GM18907 (cell line): ENCODE results near the gene SETMAR.
"Not testable (repeated sequence)": the region's sequence is repeated elsewhere in the genome, so short reads cannot be mapped to it uniquely, and the experiment has no call there.

Experiments used
- ATAC-seq: cut with Tn5 transposase; IDR thresholded peaks from one replicate; pipeline ENCODE4 v1.9.1; 2021; ENCODE audit warnings: mild to moderate bottlenecking, moderate library complexity; ENCODE audit not compliant: unreplicated experiment

SETMAR gene

DNA sequence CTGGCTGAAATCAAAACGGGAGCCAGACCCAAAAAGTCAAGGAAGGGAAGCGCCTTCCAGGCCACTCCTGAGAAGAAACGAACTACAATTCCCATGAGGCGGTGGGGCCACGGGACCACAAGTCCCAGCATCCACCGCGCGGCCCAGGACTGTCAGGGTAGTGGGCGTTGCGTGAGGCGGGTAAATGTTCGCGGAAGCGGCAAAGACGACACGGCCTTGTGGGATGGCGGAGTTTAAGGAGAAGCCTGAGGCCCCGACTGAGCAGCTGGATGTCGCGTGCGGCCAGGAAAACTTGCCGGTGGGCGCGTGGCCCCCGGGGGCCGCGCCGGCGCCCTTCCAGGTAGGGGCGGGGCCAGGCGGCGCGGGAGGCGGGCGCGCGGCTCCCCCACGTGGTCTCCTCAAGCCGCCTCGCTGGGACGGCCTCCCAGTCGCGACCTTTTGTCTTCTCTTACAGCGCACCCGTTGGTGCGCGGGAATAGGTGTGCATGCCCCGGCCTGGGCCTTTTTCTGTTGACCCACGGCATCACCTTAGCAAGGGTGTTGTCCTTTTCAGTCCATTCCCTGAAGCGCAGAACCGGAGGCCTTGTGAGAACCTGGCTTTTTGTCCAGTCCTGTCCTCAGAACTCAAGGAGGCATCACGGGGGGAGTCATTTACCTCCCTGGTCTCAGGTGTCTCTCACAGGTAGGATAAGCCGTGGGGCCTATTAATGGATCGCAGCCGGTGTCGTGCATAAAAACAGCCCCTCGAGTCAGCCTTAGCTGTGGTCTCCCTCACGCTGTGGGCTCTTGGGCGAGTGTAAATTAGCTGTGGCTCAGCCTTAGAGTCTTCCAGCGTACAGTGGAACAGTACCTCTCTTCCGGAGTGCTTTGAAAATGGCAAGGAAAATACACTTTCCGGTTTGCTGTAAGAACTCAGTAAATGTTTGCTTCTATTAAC is at the start of gene SETMAR:
TSS of gene SETMAR (plus strand) at position 183 of the 937 bp plus-strand sequence. CDS start at position 185, 2 bp downstream.
- ATAC-seq: peak; percentile 99

DNA sequence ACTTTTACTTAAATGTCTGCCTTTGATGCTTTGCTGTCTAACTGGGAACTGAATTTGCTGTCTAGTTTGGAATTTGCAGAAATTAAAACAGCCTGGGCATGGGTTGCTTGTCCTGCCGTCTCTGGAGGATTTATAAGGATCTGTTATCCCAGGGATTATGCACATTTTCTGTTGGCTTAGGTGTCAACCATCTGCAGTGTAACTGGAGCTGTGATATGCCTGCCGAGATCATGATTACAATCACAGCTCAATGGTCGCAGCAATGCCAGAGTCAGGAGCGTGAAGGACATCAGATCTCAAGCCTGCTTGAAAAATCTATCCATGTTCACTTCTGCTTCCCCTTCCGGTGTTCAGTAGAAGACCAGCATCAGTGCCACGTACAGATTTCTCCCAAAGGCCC is 41.8 kb upstream of the SETMAR start:
- ATAC-seq: no peak

DNA sequence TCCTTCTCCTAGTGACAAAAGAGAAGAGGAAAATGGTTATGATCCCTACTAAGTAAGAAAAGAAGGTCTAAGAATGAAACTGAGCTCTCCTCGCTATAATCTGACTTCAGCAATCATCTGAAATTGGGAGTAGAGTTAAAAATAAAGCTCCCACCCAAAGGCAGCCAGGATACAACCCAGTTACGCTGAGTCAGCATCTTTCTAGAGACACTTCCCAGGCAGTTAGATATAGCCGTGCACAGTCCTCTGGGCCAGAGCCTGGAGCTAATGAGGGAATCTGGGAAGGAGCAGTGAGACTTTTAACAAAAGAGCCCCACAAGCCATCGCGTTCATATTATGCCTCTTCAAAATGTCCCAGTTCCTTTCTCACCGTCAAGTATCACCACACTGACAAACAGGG is 39.1 kb upstream of the SETMAR start:
- no peak for ATAC-seq

DNA sequence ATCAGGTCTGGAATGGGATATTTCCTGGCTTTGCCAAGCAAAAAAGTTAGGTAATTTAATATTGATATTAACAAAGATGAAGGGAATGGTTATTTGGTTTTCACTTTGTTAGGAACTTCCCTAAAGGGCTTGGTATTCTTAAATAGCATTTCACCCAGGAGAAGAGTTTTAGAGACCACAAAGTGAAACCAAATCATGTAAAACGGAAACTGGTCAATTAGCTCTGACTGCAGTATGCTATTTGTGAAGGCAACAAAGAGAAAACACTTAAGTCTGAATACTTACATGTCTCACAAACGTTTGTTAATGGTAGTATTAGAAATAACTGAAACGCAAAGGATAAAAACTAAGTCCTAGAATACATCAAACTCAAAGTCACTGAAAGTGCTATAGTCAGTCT is 32.4 kb upstream of the SETMAR start:
- ATAC-seq: peak; percentile 84

DNA sequence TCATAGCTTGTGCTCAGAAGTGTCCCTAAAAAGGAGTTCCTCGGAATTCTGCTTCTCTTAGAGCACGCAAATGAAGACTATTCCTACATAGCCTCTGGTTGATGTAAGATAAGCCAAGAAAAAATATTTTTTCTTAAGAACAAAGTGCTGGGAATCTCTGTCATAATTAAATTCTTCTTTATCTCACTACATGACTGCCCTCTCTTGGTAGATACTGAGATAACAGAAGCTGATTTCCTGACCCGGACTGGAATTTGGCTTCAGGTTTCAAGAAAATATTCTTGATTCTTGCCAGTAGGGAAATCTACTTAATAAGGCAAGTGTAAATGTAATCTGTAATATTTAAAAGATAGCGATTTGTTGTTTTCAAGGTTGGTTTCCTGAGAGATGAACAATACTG is 31.3 kb upstream of the SETMAR start:
- no peak for ATAC-seq

DNA sequence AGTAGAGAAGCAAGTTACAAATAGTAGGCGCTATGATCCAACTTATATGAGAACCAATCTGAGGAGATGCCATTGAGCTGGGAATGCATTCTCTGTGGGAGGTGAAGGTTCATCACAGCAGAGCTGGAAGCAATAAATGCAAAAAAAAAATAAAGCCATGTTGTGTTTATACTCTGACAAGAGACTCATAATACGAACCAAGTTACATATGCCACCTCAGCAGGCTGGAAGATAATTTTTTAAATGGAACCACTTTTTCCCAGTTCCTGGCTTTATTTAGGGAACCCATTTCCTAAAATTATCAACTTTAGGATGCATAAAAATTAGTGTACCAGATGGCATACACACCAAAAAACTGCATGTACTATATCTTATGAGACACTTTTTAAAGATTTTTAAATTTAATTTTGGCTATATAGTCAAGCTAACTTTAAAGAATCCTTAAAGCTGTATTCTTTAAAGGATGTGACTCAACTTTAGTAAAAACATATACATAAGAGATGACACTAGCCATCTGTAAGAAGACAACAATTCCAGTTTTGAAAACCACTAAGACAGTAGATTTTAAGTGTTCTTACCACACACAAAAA is 23.6 kb upstream of the SETMAR start:
- ATAC-seq: no peak

DNA sequence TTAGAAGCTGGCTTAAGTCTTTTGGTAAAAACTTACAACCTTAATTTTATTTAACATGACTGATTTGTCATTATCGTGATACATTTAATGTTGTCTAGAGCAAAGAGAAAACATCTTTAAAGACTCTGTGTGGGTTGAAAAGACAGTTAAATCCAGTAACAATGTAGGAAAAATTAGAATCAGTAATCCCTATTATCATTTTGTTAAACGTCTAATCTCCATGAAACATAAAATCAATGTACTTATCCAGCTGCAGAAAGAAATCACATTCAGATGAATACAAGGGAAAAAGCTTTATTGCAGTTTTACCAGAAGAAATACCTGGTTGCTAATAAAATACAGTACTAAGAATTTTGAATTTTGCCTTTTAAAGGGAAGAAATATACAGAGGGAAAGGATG is 21.2 kb upstream of the SETMAR start:
- ATAC-seq: no peak

DNA sequence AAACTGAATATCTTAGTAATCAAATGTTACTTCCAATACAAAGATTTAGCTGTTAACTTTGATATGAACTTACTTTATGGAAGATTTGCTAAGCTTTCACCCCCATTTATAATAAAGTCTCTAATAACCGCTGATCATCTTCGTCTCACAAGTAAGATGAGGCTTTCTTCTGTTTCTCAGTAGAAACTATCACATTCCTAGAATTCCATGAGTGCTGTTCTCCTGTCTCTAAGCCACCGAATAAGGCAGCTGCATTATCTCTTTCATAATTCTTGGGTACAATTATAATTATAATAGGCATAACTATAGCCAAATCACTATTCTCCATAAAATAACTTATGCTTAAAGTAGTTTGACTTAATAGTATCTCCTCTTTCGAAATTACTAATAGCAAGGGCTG is 18.3 kb upstream of the SETMAR start:
- ATAC-seq: no peak

DNA sequence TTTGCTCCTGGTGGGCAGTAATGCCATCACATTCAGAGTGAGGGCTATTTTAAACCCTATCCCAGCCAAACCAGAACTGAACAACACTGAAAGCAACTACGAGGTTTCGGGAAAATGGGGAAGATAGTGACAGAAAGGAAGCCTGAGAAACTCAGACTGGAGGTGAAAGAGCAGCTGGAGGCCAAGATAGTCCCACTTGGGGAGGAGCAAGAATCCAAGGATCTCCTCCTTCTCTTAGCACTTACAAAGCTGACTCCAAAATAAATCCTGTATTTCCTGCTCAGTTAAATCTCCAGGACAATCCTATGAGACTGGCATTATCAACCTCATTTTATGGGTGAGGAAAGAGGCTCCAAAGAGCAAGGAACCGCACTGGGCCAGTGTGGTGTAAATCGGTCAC is 14.1 kb upstream of the SETMAR start:
- ATAC-seq: no peak

DNA sequence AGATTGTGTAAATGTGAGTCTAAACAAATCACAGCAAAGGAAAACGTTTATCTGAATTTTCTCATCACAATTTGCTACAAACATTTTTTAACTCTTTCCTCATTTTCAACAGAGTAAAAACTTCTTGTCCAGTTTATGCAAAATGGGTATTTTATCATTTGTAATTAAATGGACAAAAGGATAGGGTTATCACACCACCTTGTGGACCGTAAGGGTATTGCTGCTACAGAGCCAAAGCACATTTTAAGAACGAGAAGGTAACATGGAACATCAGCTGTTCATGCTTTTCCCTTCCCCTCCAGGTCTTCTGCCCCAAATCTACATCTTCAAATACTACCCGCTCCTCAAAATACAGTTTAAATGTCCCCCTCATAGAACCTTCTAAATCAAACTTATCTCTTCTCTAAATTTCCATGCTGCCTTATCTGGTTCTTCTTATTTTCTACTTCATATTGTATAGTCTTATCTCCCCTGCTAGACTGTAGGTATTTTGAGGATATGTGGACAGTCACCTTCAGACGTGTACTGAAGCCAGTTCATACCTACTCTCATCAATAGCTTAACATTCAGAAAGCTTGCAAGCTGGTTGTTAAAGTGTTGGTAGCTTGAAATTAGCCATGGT is 12.8 kb upstream of the SETMAR start:
- ATAC-seq: peak; percentile 71

DNA sequence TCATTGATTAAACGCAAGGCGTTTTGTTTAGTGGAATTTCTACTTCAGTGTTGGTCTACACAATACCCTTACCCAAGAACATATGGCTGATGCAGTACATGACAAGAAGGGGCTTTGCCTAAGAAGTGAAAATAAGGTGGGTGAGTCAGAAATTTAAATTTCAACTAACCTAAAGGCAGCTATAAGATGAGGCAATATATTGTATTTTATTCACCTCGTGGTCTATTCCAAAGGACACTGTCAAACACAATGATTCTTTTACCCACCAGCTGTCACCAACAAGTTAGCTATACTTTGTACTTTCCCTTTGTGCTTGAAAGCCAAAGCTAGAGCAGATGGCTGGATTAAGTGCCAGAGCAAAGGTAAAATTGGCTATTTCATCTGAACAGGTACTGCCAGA is 10.9 kb upstream of the SETMAR start:
- ATAC-seq: no peak

DNA sequence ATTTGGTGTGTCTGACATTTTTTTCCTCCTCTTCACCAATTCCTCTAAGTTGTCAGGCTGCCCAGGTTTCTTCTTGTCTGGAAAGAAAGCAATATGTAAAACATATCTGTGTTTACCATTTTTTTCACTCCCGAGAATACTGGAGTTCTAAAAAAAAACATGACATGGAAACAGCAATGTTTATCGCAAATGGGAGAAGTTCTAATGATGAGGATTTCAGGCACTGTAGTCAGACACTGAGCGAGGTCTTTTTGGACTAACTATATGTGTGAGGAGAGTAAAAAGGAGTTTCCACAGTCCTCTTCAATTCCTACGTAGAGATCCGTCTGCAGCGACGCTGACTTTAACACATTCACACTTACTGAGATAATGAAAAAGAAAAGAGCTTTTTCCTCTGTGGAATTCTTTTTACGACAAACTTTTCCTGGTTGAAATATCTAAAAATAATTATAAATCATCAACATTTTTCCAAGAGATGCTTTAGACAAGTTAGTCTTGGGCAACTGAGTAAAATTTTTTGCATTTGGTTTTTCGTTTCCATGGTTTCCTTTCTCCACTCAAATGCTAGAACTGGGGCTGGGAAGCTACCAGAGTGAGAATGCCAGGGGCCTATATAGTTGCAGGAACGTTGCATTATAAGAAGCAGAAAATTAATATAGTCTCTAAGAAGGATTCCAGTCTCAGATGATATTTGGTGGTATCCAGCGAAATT is 8.4 kb upstream of the SETMAR start:
- ATAC-seq: no peak

DNA sequence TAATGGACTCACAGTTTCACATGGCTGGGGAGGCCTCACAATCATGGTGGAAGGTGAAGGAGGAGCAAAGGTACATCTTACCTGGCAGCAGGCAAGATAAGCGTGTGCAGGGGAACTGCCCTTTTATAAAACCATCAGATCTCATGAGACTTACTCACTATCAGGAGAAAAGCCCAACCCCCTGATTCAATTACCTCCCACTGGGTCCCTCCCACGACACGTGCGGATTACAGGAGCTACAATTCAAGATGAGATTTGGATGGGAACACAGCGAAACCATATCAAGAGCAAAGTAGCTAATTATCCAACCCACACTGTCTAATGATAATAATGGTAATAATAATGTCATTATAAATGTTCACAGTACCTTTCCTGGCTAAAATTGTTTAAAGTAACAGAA is 6.7 kb upstream of the SETMAR start:
- ATAC-seq: not testable (repeated sequence)

DNA sequence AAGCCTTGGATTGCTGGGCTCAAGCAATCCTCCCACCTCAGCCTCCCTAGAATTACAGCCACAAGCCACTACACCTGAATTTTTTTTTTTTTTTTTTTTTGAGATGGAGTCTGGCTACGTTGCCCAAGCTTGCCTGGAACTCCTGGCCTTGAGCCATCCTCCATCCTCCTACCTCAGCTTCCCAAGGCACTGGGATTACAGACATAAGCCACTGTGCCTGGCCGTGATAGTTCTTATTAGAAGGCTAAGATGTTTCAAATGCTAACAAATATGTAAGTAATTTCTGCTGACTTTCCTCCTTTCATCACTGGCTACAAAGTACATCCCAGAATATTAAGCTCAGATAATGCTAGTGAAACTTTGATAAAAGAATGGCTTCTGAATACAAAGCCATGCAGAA is 5.7 kb upstream of the SETMAR start:
- ATAC-seq: no peak

DNA sequence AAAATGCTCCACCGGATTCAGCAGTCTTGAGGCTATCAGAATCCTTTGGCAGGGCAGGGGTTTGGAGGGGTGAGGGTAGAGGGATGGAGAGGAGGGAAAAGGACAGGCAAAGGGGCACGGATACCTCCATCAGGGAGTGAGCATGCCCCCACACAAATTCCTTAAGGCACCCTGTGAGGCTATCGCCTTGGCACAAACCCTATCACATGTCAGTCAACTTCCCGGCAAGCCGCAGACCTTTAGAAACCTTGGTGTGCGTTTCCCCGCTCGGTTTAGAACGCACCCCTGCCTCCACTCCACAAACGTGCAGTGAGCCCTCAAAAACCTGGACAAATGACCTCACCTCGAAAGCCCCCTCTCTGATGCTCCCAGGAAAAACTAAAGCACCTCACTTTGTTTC is 422 bp upstream of the SETMAR start:
- no peak for ATAC-seq

DNA sequence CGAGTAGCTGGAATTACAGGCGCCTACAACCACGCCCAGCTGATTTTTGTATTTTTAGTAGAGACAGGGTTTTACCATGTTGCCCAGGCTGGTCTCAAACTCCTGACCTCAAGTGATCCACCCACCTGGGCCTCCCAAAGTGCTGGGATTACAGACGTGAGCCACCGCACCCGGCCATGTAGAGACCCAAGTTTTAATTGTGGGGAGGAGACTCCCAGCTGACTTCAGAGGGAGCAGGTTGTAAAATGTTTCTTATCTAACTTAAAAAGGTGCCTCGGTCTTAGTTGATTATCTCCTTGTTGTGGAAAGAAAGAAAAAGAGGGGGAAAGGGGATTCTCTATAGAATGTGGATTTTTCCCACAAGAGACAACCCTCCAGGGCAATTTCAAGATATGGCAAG is 2.0 kb downstream of the SETMAR start:
- ATAC-seq: not testable (repeated sequence)

DNA sequence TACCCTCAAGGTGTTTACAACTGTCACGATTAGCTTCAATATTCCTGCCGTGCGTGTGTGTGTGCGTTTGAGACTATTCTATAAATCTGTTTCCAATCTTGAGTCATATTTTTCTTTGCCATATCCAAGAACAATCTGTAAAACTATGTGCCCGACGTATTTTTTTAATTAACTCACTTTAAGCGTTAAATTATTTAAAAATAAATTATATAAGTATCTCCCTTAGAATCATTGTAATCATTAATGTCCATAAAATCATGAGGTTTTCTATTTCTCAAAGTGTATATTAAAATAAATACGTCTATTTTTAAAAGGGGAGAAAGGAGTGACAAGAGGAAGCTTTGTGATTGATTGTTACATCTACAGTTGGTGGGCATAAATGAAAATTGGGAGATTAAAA is 2.9 kb downstream of the SETMAR start:
- no peak for ATAC-seq

DNA sequence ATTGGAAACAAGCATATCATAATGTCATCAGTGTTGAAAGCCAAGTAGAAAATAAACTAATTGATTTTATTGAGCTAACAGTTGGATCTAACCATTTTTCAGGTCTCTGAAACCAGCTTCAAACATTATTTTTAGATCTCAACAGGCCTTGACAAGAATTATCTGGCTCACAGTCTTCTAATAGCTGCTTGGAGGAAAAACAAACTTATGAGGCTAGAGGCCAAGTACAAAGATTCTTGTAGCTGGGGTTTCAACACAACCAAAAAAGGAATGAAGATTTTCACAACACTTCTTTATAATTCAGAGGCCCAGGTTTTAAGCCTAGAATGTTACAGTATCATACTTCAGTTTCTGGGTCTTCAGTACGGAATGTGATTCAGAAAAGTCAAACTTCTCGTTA is 3.7 kb downstream of the SETMAR start:
- no peak for ATAC-seq

DNA sequence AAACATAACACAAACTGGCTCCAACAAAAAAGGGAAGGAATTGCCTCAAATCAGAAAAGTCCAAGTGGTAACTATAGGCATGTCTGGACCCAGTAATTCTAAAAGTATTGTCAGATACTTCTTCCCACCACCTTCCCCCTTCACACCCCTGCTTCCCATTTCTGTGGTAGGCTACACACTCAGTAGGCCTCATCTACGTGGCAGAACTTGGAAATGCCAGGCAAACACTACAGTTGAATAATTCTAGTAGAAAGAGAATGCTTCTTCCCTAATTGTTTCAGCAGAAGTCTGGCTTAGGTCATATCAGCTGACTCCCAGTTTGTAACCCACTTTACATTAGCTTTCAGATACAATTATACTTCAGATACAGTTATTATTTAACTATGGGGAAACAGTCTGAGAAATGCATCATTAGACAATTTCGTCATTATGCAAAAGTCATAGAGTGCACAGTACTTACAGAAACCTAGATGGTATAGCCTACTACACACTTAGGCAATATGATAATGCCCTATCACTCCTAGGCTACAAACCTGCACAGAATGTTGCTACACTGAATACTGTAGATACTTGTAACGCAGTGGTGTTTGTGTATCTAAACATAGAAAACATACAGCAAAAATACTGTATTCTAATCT is 6.4 kb downstream of the SETMAR start:
- ATAC-seq: no peak

DNA sequence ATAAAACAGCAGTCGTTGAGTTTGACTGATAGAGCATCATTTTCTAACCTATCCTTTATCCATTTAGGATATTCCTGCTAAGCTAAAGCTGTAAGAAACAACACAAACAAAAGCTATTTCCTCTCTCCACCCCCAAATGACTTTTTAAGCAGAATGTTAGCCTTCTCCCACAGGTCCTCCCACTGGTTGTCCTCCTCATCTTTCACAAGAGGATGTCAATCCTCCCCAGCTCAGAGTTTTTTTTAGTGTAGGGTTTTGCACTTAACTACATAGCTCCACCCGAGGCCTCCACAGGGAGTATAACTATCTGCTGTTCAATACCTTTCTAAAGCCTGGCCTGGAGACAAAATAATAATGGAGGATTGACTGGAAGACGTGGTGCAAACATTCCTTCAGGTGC is 7.8 kb downstream of the SETMAR start:
- no peak for ATAC-seq

DNA sequence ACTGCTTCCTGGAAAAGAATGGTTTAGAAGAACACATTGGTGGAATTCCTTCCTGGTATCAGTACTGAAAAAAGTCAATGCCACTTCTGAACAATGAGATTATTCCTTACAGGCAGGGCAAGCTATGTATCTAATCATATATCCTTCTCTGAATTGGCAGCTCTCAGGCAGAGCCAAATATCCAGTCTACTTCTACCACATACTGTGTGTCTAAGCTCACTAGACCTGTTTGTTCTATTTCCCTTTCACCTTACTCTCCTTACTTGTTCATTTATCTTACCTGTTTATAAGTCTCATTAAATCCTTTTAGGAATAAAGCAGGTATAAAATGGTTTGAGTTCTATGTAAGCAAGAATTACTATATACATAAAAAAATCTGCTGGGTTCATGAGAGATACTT is 8.3 kb downstream of the SETMAR start:
- ATAC-seq: no peak
